Measurements from ENCODE around the gene FBXL16.

DNA sequence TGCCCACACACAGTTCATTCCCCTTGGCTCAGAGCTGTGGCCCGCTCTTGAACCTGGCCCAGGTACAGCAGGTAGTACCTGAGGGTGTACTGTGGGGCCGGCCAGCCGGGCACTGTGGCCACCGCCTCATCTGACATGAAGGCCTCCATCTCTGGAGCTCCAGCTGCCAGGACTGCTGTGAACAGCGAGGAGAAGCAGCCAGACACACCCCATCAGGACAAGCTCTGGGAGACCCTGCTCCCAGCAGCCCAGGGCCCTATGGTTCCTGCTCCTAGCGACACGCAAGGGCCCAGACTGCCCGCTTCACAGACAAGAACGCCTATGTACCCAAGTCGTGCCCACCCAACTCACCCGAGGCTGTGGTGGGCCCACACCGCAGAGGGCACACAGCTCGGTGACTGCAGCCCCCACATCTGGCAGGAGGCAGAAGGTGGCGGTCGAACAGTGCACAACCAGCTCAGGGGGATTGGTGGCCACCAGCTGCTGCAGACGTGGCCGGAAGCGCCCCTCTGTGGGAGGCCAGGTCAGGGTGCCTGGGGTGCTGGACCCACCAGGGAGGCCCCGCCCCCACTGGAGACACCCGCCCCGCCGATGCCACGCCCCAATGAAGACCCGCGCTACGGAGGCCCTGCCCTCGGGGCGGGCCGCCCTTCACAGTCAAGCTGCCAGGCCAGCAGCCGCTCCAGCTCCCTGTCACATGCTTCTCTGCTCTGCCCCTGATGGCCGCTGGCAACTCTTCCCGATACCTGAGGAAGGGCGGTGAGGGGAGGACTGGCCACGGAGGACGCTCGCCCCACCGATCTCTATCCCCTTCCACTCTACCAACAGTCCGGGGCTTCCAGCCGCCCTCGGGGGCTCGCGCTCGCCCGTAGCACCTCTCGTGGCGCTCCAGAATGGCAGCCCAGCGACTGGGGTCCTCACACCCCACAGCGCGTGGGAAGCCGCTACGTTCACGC lies 26.5 kb downstream of the FBXL16 start:
- TF ChIP-seq POLR2A (IDR thresholded peaks at IDR 0.05) = no peak
- no peak for TF ChIP-seq CTCF (IDR thresholded peaks at IDR 0.05)
